ENCODE data around the gene GPR137. TPM values are rescaled to one million over a fixed set of nuclear protein-coding genes. Genes with fewer than 3 reads are reported as not detected.

Gene GPR137
- total RNA-seq, 1 donor from 2014 or later = 56.0 TPM

DNA sequence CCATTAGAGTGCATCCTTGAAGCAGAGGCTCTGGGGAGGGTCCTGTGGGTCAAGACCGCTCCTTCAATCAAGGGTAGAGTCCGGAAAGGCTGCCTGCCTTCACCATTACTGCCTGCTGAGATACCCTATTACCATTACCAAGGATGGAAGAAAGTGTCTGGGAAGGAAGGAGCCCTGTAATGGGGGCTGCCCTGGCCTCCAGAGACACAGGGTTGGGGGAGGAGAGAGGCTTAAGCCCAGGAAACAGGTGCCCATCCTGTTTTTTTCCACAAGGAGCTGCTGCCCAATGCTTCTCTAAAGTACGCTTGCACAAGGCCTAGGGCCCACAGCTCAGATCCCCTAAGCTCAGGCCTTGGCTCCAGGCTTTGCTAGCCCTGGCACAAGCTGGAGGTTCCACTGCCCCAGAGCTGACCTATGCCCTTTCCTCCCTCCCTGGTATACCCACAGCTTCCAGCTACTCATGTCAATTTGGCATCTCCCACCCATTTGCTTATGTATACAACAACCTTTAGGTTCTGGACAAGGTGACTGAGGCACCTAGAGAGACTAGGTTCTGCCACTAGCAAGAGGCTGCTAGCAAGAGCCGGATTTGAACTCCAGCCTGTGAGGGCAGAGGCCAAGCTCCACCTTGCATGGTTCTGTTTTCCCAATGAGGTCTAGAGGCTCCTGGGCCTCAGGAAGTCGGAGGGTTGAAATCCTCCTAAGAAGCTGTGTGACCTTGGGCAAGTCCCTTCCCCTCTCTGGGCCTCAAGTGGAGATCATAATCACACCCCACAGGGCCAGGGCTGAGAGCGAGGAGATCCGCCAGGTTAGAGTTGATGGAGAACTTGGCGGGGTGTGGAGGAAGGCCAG lies 35.9 kb upstream of the GPR137 start:
- Mint-ChIP-seq H3K27ac (ENCODE audit: unreplicated experiment) (peak overlapping the region; percentile 57), H3K4me1 (ENCODE audit: unreplicated experiment) (peaks cover 32% of the 10 kb centered on the region), H3K9me3 (ENCODE audit: unreplicated experiment) (no peaks in the 10 kb centered on the region), H3K27me3 (ENCODE audit: unreplicated experiment) (peaks cover 10% of the 10 kb centered on the region), H3K4me3 (ENCODE audit: unreplicated experiment) (peak overlapping the region; percentile 69), H3K36me3 (ENCODE audit: low read depth, unreplicated experiment) (peaks cover 4% of the 10 kb centered on the region)
- TF ChIP-seq, protein P1, sequence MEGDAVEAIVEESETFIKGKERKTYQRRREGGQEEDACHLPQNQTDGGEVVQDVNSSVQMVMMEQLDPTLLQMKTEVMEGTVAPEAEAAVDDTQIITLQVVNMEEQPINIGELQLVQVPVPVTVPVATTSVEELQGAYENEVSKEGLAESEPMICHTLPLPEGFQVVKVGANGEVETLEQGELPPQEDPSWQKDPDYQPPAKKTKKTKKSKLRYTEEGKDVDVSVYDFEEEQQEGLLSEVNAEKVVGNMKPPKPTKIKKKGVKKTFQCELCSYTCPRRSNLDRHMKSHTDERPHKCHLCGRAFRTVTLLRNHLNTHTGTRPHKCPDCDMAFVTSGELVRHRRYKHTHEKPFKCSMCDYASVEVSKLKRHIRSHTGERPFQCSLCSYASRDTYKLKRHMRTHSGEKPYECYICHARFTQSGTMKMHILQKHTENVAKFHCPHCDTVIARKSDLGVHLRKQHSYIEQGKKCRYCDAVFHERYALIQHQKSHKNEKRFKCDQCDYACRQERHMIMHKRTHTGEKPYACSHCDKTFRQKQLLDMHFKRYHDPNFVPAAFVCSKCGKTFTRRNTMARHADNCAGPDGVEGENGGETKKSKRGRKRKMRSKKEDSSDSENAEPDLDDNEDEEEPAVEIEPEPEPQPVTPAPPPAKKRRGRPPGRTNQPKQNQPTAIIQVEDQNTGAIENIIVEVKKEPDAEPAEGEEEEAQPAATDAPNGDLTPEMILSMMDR (IDR thresholded peaks at IDR 0.05; ENCODE audit: unreplicated experiment) = no peak
- no peak for DNase-seq (ENCODE audit: low spot score)

DNA sequence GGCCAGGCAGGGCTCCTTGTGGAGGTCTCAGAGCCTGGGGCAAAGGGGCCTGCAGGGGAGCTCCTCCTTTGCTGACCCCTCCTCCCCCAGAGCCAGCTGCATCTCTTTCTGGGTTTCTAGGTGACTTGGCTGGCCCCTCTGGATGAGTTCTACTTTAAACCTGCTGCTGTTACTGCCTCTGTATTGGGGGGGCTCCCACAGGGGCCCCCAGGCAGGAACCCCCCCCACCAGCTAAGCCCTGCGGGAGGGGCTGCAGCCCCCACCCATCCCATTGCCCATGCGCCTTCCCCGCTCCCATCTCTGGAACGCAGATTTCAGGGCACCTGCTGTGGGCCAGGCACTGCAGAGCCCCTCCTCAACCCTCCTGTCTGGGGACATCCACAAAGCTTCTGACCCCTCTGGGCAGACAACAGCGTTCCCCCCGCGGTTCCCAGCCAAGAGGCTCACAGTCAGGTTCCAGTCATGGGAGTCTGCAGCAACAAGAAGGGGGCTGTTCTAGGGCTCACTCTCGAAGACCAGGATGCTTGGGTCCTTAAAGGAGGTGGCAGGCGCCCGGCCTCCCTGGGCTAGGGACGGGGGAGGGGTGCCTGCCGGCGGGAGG lies 35.1 kb upstream of the GPR137 start:
- Mint-ChIP-seq H3K27ac (ENCODE audit: unreplicated experiment) (no peak overlapping the region), H3K27me3 (ENCODE audit: unreplicated experiment) (peaks cover 13% of the 10 kb centered on the region), H3K9me3 (ENCODE audit: unreplicated experiment) (no peaks in the 10 kb centered on the region), H3K4me1 (ENCODE audit: unreplicated experiment) (peaks cover 32% of the 10 kb centered on the region), H3K36me3 (ENCODE audit: low read depth, unreplicated experiment) (peaks cover 8% of the 10 kb centered on the region), H3K4me3 (ENCODE audit: unreplicated experiment) (no peak overlapping the region)
- TF ChIP-seq, protein P1 (IDR thresholded peaks at IDR 0.05; ENCODE audit: unreplicated experiment) = no peak
- no peak for DNase-seq (ENCODE audit: low spot score)

DNA sequence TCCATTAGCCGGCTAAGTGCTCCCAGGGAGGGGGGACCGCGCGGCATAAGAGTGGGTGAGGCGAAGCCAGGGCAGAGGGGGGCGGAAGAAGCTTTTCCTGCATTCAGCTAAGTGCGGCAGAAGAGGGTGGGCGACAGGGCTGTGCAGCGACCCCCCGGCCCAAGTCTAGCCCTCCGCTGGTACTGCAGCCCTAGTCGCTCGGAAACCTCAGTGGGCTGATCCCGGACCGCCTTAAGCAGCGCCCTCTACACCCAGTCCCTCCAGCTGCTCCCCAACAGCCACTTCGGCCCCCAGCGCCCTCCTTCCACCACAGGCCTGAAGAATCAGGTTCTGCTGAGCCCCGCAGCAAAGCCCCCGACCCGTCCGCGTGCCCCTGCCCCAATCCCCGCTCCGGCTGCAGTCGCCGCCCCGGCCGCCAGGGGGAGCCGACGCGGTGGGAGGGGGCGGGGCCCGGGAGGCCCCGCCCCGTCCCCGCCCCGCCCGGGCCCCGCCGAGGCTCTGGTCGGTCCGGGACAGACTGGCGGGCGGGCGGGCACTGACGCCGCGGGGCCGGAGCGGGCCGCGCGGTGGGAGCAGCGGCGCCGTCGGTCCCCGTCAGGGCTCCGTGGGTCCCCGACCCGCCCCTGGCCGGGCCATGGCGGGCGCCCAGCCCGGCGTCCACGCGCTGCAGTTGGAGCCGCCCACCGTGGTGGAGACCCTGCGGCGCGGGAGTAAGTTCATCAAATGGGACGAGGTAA lies 34.5 kb upstream of the GPR137 start, which contains the start of gene PLCB3:
Gene PLCB3 (plus strand): TSS at position 515 of the 737 bp plus-strand sequence. CDS start 120 bp downstream, at position 635.
- Mint-ChIP-seq H3K4me3 (ENCODE audit: unreplicated experiment) (peak within 1 kb of the TSS; percentile 91), H3K36me3 (ENCODE audit: low read depth, unreplicated experiment) (peaks cover 8% of the 10 kb centered on the region), H3K4me1 (ENCODE audit: unreplicated experiment) (peaks cover 32% of the 10 kb centered on the region), H3K27ac (ENCODE audit: unreplicated experiment) (no peak within 1 kb of the TSS), H3K27me3 (ENCODE audit: unreplicated experiment) (peaks cover 13% of the 10 kb centered on the region), H3K9me3 (ENCODE audit: unreplicated experiment) (no peaks in the 10 kb centered on the region)
- TF ChIP-seq, protein P1 (IDR thresholded peaks at IDR 0.05; ENCODE audit: unreplicated experiment) = peak; percentile 90
- DNase-seq (ENCODE audit: low spot score) = peak; percentile 82

DNA sequence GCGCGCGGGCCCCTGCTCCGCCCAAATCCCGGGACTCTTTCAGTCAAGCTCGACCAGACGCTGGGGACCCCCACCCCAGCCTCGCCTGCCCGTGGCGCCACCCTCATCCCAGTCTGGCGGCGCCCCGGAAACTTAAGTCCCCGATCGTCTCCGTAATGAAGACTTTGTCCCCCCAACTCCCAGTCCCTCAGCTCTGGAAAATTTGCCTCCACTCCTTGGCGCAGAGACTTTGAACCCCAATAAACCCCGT lies 34.0 kb upstream of the GPR137 start:
- peaks cover 32% of the 10 kb centered on the region for H3K4me1 Mint-ChIP-seq (ENCODE audit: unreplicated experiment)
- TF ChIP-seq, protein P1 (IDR thresholded peaks at IDR 0.05; ENCODE audit: unreplicated experiment) = no peak
- H3K4me3 Mint-ChIP-seq (ENCODE audit: unreplicated experiment) = peak overlapping the region; percentile 91
- no peak overlapping the region for H3K27ac Mint-ChIP-seq (ENCODE audit: unreplicated experiment)
- DNase-seq (ENCODE audit: low spot score) = no peak
- H3K36me3 Mint-ChIP-seq (ENCODE audit: low read depth, unreplicated experiment) = peaks cover 8% of the 10 kb centered on the region
- H3K9me3 Mint-ChIP-seq (ENCODE audit: unreplicated experiment) = no peaks in the 10 kb centered on the region
- H3K27me3 Mint-ChIP-seq (ENCODE audit: unreplicated experiment) = peaks cover 13% of the 10 kb centered on the region
